ENCODE data around the gene ANO6. TPM values are rescaled to one million over a fixed set of nuclear protein-coding genes. Genes with fewer than 3 reads are reported as not detected.
A peak's percentile ranks its signal among the peaks of the same experiment; 100 is the strongest.

ANO6 gene
- polyA plus RNA-seq, 1 donor (not counting 4 experiments of a cell fraction or from before 2014, with no cell fraction given): 64.3 TPM

DNA sequence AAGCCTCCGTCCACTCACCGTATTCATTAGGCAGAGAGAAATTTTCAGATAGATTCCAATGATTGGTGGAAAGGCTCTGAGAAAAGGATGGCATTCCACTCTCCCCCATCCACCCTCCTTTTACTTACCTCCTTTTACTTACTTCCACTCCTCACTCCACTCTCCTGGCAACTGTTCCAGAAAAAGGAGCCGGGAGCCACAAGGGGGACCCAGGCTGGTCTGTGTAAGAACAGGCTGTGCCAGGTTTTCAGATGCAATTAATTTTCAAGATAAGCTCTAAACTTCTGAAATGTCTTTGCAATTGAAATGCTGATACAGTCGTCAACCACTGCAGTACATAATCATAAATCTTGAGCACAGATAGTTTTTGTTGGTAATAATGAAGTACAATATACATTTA is 248.8 kb downstream of the ANO6 start:
- no peak overlapping the region for H3K4me2 ChIP-seq (ENCODE audit: control insufficient read depth, extremely low read depth, insufficient read depth, low read depth, low read length)
- H3K4me1 ChIP-seq (ENCODE audit: control insufficient read depth, extremely low read depth, insufficient read depth, low read length): no peaks in the 10 kb centered on the region
- H3K9me3 ChIP-seq (ENCODE audit: control insufficient read depth, low read depth, low read length): no peaks in the 10 kb centered on the region
- no peak overlapping the region for H3K9ac ChIP-seq (ENCODE audit: control insufficient read depth, extremely low read depth, insufficient read depth, low read length)
- H3K9me1 ChIP-seq (ENCODE audit: control insufficient read depth, extremely low read depth, insufficient read depth, low read length): no peaks in the 10 kb centered on the region
- no peak for DNase-seq (ENCODE audit: low read depth, low spot score)
- H3K36me3 ChIP-seq (ENCODE audit: control insufficient read depth in 2 of 2, extremely low read depth in 1 of 2, insufficient read depth in 2 of 2, low read length in 2 of 2): no peaks in the 10 kb centered on the region
- H3K27me3 ChIP-seq (ENCODE audit: control insufficient read depth, extremely low read depth, insufficient read depth, low read length): peaks cover 19% of the 10 kb centered on the region
- H3K27ac ChIP-seq (ENCODE audit: control insufficient read depth, insufficient read depth, low read length): no peak overlapping the region
- H4K20me1 ChIP-seq (ENCODE audit: control insufficient read depth, extremely low read depth, insufficient read depth, low read length): no peaks in the 10 kb centered on the region
- no peak for FAIRE-seq
- no peak overlapping the region for H3K4me3 ChIP-seq (ENCODE audit: control insufficient read depth in 2 of 3, extremely low read depth in 1 of 3, insufficient read depth in 2 of 3, low read depth in 1 of 3, low read length in 3 of 3)
- no peak for TF ChIP-seq EZH2 (IDR thresholded peaks at IDR 0.05; ENCODE audit: low read length)
- TF ChIP-seq, protein P1, sequence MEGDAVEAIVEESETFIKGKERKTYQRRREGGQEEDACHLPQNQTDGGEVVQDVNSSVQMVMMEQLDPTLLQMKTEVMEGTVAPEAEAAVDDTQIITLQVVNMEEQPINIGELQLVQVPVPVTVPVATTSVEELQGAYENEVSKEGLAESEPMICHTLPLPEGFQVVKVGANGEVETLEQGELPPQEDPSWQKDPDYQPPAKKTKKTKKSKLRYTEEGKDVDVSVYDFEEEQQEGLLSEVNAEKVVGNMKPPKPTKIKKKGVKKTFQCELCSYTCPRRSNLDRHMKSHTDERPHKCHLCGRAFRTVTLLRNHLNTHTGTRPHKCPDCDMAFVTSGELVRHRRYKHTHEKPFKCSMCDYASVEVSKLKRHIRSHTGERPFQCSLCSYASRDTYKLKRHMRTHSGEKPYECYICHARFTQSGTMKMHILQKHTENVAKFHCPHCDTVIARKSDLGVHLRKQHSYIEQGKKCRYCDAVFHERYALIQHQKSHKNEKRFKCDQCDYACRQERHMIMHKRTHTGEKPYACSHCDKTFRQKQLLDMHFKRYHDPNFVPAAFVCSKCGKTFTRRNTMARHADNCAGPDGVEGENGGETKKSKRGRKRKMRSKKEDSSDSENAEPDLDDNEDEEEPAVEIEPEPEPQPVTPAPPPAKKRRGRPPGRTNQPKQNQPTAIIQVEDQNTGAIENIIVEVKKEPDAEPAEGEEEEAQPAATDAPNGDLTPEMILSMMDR (optimal IDR thresholded peaks at IDR 0.05 in 1 of 3, IDR thresholded peaks at IDR 0.05 in 1 of 3, conservative IDR thresholded peaks at IDR 0.05 in 1 of 3; ENCODE audit: extremely low read depth in 1 of 3, insufficient read depth in 2 of 3, low read length in 3 of 3): peak in 2 of 3 experiments; percentile 2 to 16
- dilution Hi-C loops (cut with MboI; ENCODE audit: extremely low pct_ligation_motif_present, low sequenced_read_pairs): no loop called here
- H3K79me2 ChIP-seq (ENCODE audit: control insufficient read depth, insufficient read depth, low read length): no peaks in the 10 kb centered on the region
- no peak overlapping the region for H2AFZ ChIP-seq (ENCODE audit: control insufficient read depth, low read length)

DNA sequence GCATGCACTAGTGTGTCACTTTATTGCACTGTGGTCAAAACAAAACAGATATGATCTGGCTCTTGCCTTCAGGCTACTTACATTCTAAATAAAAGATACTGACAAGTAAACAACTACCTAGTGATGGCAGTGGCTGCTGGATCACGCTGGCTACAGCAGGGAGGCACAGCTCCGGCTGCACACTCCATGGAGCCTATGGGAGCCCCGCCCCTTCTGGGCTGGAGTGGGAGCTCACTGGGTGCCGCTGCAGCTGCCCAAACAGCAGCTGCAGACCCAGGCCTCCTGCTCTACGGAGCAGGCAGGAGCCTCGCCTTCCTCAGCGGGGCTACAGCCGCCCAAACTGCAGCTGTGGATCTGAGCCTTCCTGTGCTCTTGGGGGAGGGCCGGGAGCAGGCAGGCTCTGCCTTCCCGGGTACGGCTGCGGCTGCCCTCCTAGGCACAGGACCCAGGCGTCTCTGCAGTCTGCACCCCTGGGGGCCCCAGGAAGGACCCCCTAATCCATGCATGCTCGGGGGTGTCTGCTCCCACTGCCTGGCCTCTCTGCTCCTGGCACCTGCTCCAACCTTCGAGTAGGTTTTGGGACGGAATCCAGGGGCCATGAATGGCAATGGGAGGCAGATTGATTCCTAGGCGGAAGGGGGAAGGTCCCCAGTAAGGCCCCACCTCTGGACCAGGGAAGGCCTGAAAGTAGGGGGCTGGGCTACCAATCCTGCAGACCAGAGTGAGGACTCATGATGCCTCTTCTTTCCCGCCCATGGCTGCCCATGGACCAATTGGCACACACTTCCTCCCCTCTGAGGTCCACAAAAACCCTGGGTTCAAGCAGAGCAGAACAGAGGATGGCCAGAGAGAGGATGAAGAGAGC is 253.1 kb downstream of the ANO6 start:
- Histone ChIP-seq H3K9me1 (ENCODE audit: control insufficient read depth, extremely low read depth, insufficient read depth, low read length) (no peaks in the 10 kb centered on the region), H3K9ac (ENCODE audit: control insufficient read depth, extremely low read depth, insufficient read depth, low read length) (no peak overlapping the region), H2AFZ (ENCODE audit: control insufficient read depth, low read length) (no peak overlapping the region), H3K27me3 (ENCODE audit: control insufficient read depth, extremely low read depth, insufficient read depth, low read length) (peaks cover 8% of the 10 kb centered on the region), H3K9me3 (ENCODE audit: control insufficient read depth, low read depth, low read length) (no peaks in the 10 kb centered on the region), H3K4me2 (ENCODE audit: control insufficient read depth, extremely low read depth, insufficient read depth, low read depth, low read length) (no peak overlapping the region), H3K79me2 (ENCODE audit: control insufficient read depth, insufficient read depth, low read length) (no peaks in the 10 kb centered on the region), H3K4me3 (ENCODE audit: control insufficient read depth in 2 of 3, extremely low read depth in 1 of 3, insufficient read depth in 2 of 3, low read depth in 1 of 3, low read length in 3 of 3) (no peak overlapping the region), H3K4me1 (ENCODE audit: control insufficient read depth, extremely low read depth, insufficient read depth, low read length) (no peaks in the 10 kb centered on the region), H3K36me3 (ENCODE audit: control insufficient read depth in 2 of 2, extremely low read depth in 1 of 2, insufficient read depth in 2 of 2, low read length in 2 of 2) (no peaks in the 10 kb centered on the region), H4K20me1 (ENCODE audit: control insufficient read depth, extremely low read depth, insufficient read depth, low read length) (no peaks in the 10 kb centered on the region), H3K27ac (ENCODE audit: control insufficient read depth, insufficient read depth, low read length) (no peak overlapping the region)
- TF ChIP-seq EZH2 (IDR thresholded peaks at IDR 0.05; ENCODE audit: low read length): no peak
- TF ChIP-seq, protein P1 (optimal IDR thresholded peaks at IDR 0.05 in 1 of 3, IDR thresholded peaks at IDR 0.05 in 1 of 3, conservative IDR thresholded peaks at IDR 0.05 in 1 of 3; ENCODE audit: extremely low read depth in 1 of 3, insufficient read depth in 2 of 3, low read length in 3 of 3): no peak
- DNase-seq (ENCODE audit: low read depth, low spot score) (no peak), FAIRE-seq (no peak)
- dilution Hi-C loops (cut with MboI; ENCODE audit: extremely low pct_ligation_motif_present, low sequenced_read_pairs): no loop called here

Measured in keratinocyte (primary cell).